Measurements from ENCODE around the gene DUS2.
"Not testable (repeated sequence)": the region's sequence is repeated elsewhere in the genome, so short reads cannot be mapped to it uniquely, and the experiment has no call there.

Gene DUS2

DNA sequence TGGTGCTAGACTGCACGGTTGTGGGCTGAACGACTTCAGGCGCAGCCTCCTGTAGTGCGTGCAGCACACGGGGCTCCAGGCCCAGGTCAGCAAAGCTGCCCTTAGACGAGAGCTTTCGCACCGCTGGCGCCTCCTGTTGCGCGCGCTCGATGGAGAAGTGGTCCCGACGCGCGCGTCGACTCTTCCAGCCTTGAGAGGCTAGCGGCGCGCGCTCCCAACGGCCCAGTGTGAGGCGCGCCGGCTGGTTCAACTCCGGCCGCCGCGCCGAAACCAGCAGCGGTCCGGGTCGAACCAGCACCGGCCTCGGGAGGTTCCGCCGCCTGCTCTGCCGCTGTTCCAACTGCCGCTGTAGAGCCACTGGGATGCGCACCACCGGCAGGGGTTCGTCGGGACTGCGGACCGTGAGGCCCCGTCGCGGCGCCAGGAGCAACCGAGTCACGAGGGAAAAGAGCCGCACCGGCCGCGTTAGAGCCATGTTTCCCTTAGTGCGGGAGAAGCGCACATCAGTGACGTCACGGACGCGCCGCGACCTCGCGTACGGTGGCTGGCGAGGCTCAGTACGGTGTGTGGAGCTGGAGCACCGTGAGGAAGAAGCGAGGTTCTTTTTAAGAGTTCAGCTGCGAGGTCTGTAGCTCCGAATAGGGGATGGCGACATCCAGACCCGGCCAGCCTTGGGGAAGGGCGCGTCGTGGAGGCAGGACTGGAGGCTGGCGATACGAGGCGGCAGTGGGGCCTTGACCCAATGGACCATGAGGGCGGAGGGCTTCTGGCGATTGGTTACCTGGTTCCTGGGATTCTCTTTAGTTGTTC lies at the start of gene DUS2, which contains the start of gene DDX28:
DUS2 (plus strand) TSS at position 557 of the 810 bp plus-strand sequence. CDS start 14,740 bp downstream, outside the sequence.
DDX28 (minus strand) TSS at position 505 of the 810 bp plus-strand sequence; CDS start at position 475, 30 bp downstream.
- peak; percentile 98 for DNase-seq

- DNase-seq = no peak
Observed at GRCh38 chr16:67975321-67976105, 47.6 kb upstream of the DUS2 start.

DNA sequence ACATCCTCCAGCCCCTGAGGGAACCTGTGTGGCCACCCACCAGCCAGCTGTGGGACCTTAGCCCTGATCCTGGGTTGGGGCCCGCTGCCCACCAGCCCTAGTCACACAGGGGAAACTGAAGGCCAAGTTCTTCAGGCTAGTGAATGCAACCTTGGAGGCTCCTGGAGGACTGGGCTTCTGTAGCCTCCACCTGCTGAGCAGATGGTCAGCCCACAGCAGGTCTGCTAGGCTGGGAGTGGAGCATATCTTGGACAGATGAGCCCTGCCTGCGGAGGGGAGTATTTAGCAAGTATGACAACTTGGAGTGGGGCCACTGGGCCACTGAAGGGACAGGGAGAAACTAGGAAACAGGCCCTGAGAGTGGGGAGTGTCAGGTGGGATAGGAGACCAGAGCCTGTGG lies 46.9 kb upstream of the DUS2 start:
- DNase-seq = no peak

DNA sequence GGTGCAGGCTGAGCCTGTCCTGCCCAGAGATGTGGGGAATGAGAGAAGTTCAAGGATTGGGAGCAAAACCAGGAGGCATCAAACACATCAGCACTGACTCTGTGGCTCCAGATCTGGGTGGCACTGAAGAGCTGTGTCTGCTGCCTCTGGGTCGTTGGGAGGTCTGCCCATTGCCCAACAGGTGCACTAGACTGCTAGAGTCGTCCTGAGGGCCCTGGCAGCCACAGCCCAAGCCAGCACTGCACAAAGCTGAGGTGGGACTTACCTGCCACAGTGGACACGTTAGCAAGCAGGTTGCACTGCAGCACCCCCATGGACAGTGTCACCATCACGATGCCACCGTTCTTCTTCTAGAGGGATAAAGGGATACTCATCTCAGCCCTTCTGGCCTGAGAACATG lies 46.1 kb upstream of the DUS2 start:
- no peak for DNase-seq

GRCh38 chr16:67977469-67978227 lies 45.4 kb upstream of the DUS2 start:
- no peak for DNase-seq

DNA sequence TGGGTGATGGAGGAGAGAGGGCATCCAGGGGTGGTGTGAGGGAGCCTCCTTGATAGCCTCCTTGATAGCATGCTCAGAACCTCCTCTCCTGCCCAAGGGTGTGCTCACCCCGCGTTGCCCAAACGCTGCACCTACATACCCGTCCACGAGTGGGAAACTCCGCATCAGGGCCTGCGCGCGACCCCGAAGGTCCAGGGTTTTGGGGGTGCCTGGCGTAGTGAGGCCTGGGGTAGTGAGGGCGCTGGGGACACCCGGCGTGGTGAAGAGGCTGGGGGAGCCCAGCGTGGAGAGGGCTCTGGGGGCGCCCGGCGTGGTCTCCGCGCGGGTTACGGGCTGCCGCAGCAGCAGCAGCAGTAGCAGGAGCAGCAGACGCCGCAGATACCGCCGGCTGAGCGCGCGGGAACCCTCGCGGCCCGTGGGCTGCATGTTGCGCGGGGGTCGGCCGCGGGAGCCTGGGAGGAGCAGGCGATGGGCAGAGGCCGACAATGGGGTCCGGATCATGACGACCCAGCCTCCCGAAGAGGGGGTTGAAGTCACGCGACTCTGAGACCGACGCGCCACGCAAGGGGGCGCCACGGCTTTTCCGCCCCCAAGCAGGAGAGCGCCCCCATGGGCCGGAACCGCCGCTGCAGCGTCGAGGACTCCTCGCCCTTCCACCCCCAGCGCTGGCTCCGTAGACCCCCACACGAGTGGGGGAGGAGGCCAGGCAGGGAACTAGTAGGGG lies 43.0 kb upstream of the DUS2 start, which contains the start of gene DPEP3:
DPEP3 (minus strand) TSS at position 545 of the 724 bp plus-strand sequence; CDS start at position 426, 119 bp downstream.
- no peak for DNase-seq

DNA sequence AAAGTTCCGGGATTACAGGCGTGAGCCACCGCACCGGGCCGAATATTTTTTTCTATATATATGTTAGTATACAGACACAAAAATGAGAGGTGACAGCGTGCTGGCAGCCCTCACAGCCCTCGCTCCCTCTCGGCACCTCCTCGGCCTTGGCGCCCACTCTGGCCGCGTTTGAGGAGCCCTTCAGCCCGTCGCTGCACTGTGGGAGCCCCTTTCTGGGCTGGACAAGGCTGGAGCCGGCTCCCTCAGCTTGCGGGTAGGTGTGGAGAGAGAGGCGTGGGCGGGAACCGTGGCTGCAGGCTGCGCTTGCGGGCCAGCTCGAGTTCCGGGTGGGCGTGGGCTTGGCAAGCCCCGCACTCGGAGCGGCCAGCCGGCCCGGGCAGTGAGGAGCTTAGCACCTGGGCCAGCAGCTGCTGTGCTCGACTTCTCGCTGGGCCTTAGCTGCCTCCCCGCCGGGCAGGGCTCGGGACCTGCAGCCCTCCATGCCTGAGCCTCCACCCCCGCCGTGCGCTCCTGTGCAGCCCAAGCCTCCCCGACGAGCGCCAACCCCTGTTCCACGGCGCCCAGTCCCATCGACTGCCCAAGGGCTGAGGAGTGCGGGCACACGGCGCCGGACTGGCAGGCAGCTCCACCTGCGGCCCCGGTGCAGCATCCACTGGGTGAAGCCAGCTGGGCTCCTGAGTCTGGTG lies 40.9 kb upstream of the DUS2 start:
- no peak for DNase-seq

GRCh38 chr16:67986949-67987348 lies 36.1 kb upstream of the DUS2 start:
- DNase-seq = no peak

- no peak for DNase-seq
Observed at GRCh38 chr16:67987460-67988160, 35.5 kb upstream of the DUS2 start.

DNA sequence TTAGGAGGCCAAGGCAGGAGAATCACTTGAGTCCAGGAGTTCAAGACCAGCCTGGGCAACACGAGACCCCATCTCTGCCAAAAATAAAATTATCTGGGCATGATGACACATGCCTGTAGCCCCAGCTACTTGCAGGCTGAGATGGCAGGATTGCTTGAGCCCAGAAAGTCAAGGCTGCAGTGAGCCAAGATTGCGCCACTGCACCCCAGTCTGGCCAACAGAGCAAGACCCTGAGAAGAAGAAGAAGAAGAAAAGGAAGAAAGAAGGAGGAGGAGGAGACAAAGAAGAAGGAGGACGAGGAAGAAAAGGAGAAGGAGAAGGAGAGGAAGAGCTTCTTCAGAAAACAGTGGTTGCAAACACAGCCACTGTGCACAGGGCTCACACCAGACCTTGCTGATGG lies 34.4 kb upstream of the DUS2 start:
- DNase-seq = no peak

GRCh38 chr16:67989322-67990017 lies 33.6 kb upstream of the DUS2 start:
- DNase-seq = no peak

DNA sequence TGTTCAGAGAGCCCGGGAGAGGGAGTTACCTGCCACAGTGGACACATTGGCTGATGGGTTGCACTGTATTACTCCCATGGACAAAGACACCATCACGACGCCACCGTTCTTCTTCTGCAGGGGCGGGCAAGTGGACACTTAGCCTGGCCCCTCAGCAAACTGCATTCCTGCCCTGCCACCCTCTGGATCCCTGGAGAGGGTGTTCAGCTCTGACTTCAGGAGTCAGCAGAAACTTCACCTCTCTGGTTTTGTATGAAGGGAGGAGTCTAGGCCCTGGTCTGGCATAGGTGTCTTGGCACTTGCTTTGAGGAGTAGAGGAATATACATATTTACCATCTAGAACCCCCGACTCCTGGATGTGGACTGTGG lies 33.1 kb upstream of the DUS2 start:
- DNase-seq = no peak

GRCh38 chr16:67992661-67993206 lies 30.4 kb upstream of the DUS2 start:
- DNase-seq = no peak

DNA sequence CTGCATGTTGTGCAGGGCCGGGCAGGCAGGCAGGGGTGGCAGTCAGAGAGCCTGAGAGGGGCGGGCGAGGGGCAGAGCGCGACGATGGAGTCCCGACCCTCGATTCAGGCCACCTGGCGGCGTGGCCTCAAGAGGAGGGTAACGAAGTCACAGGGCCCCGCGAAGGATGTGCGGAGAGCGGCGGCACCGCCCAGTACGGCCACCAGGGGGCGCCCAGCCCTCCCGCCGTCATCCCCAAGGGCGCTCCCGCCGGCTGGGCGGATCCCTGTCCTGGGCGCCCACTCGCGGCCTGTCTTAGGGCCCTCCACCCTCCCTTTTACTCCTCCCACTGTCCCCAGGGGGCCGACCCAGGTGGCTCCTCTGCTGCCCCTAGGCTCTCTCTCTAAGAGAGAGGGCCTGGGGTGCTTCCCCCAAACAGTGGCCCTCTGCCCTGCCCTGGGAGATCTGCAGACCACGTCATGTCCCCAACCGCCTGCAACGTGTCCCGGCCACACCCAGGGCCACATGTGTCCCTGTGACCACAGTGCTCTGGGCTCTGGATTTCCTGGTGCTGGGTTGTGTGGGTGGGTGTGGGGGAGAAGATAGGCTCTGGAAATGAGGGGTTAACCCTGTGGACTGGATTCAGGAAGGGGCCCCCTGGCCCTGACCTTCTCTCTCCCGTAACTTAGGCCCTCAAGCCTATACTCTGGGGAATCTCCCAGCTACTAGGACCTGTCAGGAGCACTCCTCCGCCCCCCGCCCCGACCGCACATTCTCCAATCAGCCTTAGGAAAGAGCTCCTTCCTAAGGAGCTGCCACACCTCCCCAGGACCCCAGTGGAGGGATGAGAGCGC lies 29.7 kb upstream of the DUS2 start:
- DNase-seq = peak; percentile 94

GRCh38 chr16:67994040-67994408 lies 29.1 kb upstream of the DUS2 start:
- not testable (repeated sequence) for DNase-seq

GRCh38 chr16:67995423-67995822 lies 27.7 kb upstream of the DUS2 start:
- DNase-seq = peak; percentile 69

DNA sequence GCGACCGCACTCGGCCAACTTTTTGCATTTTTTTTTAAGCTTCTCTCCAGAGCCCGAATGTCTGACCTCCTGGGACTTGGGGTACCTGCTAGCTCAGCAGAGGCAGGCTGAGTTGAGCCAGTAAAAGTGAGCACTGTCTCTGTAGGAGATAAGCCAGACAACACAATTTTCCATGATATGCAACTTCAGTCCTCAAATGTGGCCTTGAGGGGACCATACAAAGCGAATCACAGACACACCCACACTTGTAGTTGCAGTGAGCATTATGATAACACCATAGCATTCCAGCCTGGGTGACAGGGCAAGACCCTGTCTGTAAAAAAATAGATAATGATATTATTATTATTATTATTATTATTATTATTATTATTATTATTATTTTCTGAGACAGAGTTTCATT lies 26.4 kb upstream of the DUS2 start:
- DNase-seq = no peak

DNA sequence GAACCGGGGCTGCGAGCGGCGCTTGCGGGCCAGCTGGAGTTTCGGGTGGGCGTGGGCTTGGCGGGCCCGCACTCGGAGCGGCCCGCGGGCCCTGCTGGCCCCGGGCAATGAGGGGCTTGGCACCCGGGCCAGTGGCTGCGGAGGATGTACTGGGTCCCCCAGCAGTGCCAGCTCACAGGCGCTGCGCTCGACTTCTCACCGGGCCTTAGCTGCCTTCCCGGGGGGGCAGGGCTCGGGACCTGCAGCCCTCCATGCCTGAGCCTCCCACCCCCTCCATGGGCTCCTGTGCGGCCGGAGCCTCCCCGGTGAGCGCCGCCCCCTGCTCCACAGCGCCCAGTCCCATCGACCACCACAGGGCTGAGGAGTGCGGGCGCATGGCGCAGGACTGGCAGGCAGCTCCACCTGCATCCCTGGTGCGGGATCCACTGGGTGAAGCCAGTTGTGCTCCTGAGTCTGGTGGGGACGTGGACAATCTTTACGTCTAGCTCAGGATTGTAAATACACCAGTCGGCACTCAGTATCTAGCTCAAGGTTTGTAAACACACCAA lies 24.8 kb upstream of the DUS2 start:
- not testable (repeated sequence) for DNase-seq

Data from activated effector memory CD4-positive, alpha-beta T cell treated with anti-CD3 and anti-CD28 coated beads, Interleukin-2, amount 50 U/mL, for 16 hours (primary cell).